Loucy (cell line): ENCODE measurements around the gene SIRT7.

ENCODE experiments used
- H2AFZ ChIP-seq: fragments of 200-600 bp; sonication (generic); 2 replicates; pipeline ENCODE4 v1.6.0; 2016; ENCODE audit warnings: antibody characterized with exemption, mild to moderate bottlenecking, low read length, moderate library complexity
- H3F3A ChIP-seq: fragments of 200-600 bp; 2 replicates; pipeline ENCODE4 v1.6.0; 2016; ENCODE audit warnings: antibody characterized with exemption, low read depth, mild to moderate bottlenecking
- H3K27me3 ChIP-seq: fragments of 200-600 bp; sonication (generic); 2 replicates; pipeline ENCODE4 v1.6.1; 2014; ENCODE audit warnings: low read length, mild to moderate bottlenecking; ENCODE audit not compliant: insufficient read depth, poor library complexity, severe bottlenecking
- H3K36me3 ChIP-seq: fragments of 200-600 bp; sonication (generic); 2 replicates; pipeline ENCODE4 v1.6.1; 2016; ENCODE audit warnings: low read length; ENCODE audit not compliant: insufficient read depth
- H3K4me1 ChIP-seq: fragments of 200-600 bp; sonication (generic); 2 replicates; pipeline ENCODE4 v1.5.1; 2014; ENCODE audit warnings: low read length, mild to moderate bottlenecking; ENCODE audit not compliant: insufficient read depth, poor library complexity, severe bottlenecking
- H3K4me2 ChIP-seq: fragments of 200-600 bp; sonication (generic); 2 replicates; pipeline ENCODE4 v1.6.0; 2014; ENCODE audit warnings: antibody characterized with exemption, low read length, low read depth, mild to moderate bottlenecking; ENCODE audit not compliant: poor library complexity, severe bottlenecking
- H3K4me3 ChIP-seq: fragments of 200-600 bp; sonication (generic); 2 replicates; pipeline ENCODE4 v1.5.1; 2014; ENCODE audit warnings: low read length, mild to moderate bottlenecking, mixed read lengths; ENCODE audit not compliant: poor library complexity, severe bottlenecking
- H3K79me2 ChIP-seq: fragments of 200-600 bp; sonication (generic); 2 replicates; pipeline ENCODE4 v1.6.1; 2014; ENCODE audit warnings: low read length; ENCODE audit not compliant: insufficient read depth
- H3K9ac ChIP-seq: fragments of 200-600 bp; sonication (generic); 2 replicates; pipeline ENCODE4 v1.6.0; 2014; ENCODE audit warnings: mild to moderate bottlenecking, low read depth, low read length, moderate library complexity; ENCODE audit not compliant: poor library complexity, severe bottlenecking
- H3K9me2 ChIP-seq: fragments of 200-600 bp; sonication (generic); replicated peaks from 2 replicates; pipeline ENCODE4 v1.6.1; 2016; ENCODE audit warnings: low read depth, low read length, mixed read lengths
- H3K9me3 ChIP-seq: fragments of 200-600 bp; sonication (generic); 2 replicates; pipeline ENCODE4 v1.6.1; 2014; ENCODE audit warnings: mild to moderate bottlenecking, antibody characterized with exemption, low read length, low read depth; ENCODE audit not compliant: insufficient read depth
- H4K20me1 ChIP-seq: fragments of 200-600 bp; sonication (generic); 2 replicates; pipeline ENCODE4 v1.6.0; 2014; ENCODE audit warnings: antibody characterized with exemption, low read length, mild to moderate bottlenecking; ENCODE audit not compliant: insufficient read depth, poor library complexity, severe bottlenecking
- EZH2phosphoT487 ChIP-seq: fragments of 200-600 bp; IDR thresholded peaks from 2 replicates; pipeline ENCODE4 v1.6.1; 2018; ENCODE audit warnings: antibody characterized with exemption, mild to moderate bottlenecking, moderate library complexity, borderline replicate concordance
- TF ChIP-seq, protein P1 (sequence below): fragments of 200-600 bp; sonication (generic); conservative IDR thresholded peaks from 2 replicates; pipeline ENCODE4 v1.5.1; 2014; ENCODE audit warnings: mild to moderate bottlenecking, antibody characterized with exemption, low read length

SIRT7 gene

DNA sequence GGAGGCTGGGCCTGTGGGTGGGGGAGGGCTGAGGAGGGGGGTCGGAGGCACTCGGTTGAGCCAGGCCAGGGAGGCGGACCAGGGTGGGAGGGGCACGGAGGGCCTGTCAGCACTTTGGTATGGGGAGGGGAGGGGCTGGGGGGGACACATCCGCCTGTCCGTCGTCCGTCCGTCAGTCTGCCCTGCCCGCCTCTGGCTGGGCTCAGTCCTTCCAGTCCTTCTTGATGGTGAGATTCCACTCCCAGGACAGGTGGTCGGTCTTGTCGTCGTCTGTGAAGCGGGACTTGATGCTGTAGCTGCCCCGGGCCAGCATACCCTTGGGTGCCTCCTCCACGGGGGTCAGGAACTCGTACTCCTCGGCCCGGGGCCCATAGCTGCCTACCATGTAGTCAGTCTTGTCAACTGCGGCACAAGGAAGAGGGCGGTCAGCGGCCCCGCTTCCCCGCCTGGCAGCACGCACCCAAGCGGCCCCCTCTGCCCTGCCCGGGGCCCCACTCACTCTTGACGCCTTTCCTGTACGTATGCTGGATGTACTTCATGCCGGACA, 49.2 kb downstream of the SIRT7 start:
- TF ChIP-seq EZH2phosphoT487, result no peak
- TF ChIP-seq, protein P1, sequence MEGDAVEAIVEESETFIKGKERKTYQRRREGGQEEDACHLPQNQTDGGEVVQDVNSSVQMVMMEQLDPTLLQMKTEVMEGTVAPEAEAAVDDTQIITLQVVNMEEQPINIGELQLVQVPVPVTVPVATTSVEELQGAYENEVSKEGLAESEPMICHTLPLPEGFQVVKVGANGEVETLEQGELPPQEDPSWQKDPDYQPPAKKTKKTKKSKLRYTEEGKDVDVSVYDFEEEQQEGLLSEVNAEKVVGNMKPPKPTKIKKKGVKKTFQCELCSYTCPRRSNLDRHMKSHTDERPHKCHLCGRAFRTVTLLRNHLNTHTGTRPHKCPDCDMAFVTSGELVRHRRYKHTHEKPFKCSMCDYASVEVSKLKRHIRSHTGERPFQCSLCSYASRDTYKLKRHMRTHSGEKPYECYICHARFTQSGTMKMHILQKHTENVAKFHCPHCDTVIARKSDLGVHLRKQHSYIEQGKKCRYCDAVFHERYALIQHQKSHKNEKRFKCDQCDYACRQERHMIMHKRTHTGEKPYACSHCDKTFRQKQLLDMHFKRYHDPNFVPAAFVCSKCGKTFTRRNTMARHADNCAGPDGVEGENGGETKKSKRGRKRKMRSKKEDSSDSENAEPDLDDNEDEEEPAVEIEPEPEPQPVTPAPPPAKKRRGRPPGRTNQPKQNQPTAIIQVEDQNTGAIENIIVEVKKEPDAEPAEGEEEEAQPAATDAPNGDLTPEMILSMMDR, result no peak
- H3K27me3 ChIP-seq, result peaks cover 4% of the 10 kb centered on the region
- H3K9me2 ChIP-seq, result no peaks in the 10 kb centered on the region
- H3K9ac ChIP-seq, result no peak overlapping the region
- H3K79me2 ChIP-seq, result peaks cover 84% of the 10 kb centered on the region
- H3K9me3 ChIP-seq, result no peaks in the 10 kb centered on the region
- peak overlapping the region; percentile 99 for H3K4me2 ChIP-seq
- peaks cover 36% of the 10 kb centered on the region for H4K20me1 ChIP-seq
- no peak overlapping the region for H2AFZ ChIP-seq
- peaks cover 18% of the 10 kb centered on the region for H3K36me3 ChIP-seq
- peaks cover 20% of the 10 kb centered on the region for H3K4me1 ChIP-seq
- H3F3A ChIP-seq, result peaks cover 2% of the 10 kb centered on the region; the same call in 1 of the 2 replicates
- H3K4me3 ChIP-seq, result peak overlapping the region; percentile 86

DNA sequence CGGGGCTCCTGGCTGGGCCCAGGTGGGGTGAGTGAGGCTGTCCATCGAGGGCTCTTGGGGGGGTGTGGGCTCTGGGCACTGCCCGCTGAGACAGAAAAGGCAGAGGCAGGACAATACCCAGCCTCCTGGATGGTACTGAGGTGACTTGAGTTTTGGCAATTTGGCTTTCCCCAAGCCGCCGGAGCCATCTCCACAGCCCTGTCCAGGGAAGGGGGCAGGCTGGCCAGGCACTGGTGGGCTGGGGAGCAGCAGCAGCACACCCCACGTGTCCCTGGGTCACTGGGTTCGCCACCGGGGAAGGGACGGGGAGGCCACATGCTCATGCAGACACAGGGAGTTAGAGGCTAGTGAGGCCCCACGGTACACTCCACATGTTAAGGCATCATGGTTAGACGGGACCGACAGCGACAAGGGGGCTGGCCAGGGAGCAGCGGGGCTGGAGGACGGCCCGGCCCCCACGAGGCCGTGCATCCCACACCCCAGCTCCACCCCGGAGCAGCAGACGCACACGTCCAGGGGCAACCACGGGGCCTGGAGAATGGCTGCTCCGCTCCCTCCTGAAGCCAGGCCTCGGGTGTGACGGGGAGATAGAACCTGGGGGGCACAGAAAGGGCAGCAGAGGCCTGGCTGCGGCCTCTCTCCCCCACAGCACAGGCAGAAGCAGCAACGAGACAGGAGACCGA, 49.8 kb downstream of the SIRT7 start:
- Histone ChIP-seq H3K9ac (no peak overlapping the region), H3K4me3 (no peak overlapping the region), H3K79me2 (peaks cover 89% of the 10 kb centered on the region), H3K4me2 (no peak overlapping the region), H3F3A (no peaks in the 10 kb centered on the region; the same call in 1 of the 2 replicates), H3K36me3 (peaks cover 18% of the 10 kb centered on the region), H3K9me3 (no peaks in the 10 kb centered on the region), H3K9me2 (no peaks in the 10 kb centered on the region), H3K27me3 (peaks cover 4% of the 10 kb centered on the region), H3K4me1 (peaks cover 27% of the 10 kb centered on the region), H4K20me1 (peaks cover 42% of the 10 kb centered on the region), H2AFZ (no peak overlapping the region)
- TF ChIP-seq, protein P1, result no peak
- no peak for TF ChIP-seq EZH2phosphoT487

DNA sequence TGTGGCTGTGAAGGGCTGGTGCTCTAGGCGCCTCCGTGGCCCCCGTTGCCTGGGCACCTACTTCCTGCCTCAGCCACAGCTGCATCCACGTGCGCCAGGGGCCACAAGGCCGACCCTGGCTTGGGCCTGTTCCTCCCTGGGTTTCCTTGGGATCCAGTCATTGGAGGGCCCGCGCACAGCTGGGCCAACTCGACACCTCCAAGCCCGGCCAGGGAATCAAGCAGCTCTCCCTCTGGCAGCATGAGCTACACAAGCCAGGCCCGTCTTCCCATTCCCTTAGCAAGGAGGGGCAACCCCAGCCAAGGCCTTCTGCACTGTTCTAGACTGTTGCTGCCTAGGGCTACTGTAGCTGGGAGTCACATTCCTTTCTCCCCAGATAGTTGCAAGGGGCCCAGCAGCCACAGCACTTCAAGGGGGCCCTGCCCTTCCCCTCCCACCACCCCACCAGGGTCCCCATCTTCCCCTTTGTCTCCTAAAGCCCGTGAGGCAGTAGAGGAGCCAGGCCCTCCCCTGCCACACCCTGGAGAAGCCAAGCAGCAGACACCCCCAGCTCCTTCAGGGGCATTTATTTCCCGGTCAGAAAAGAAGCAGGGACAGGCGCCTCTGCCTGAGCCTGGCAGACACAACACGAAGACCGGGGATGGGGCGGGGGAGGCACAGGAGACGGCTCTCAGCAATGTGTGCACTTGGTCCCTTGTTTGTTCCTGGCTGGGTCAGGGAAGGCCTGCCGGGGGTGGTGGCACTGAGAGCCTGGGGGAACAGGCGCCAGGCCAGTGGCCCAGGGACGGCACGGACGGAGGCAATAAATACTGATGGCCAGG, 50.6 kb downstream of the SIRT7 start:
- peaks cover 26% of the 10 kb centered on the region for H3K4me1 ChIP-seq
- H3K36me3 ChIP-seq, result peaks cover 18% of the 10 kb centered on the region
- H3K4me3 ChIP-seq, result no peak overlapping the region
- no peak overlapping the region for H3K9ac ChIP-seq
- H3F3A ChIP-seq, result no peaks in the 10 kb centered on the region; the same call in 1 of the 2 replicates
- H3K27me3 ChIP-seq, result peaks cover 4% of the 10 kb centered on the region
- no peaks in the 10 kb centered on the region for H3K9me3 ChIP-seq
- H4K20me1 ChIP-seq, result peaks cover 45% of the 10 kb centered on the region
- no peaks in the 10 kb centered on the region for H3K9me2 ChIP-seq
- TF ChIP-seq EZH2phosphoT487, result no peak
- TF ChIP-seq, protein P1, result no peak
- peaks cover 89% of the 10 kb centered on the region for H3K79me2 ChIP-seq
- H3K4me2 ChIP-seq, result no peak overlapping the region
- H2AFZ ChIP-seq, result no peak overlapping the region
